ENCODE results near the gene IFITM10.
"Not testable (repeated sequence)": the region's sequence is repeated elsewhere in the genome, so short reads cannot be mapped to it uniquely, and the experiment has no call there.

The IFITM10 gene

DNA sequence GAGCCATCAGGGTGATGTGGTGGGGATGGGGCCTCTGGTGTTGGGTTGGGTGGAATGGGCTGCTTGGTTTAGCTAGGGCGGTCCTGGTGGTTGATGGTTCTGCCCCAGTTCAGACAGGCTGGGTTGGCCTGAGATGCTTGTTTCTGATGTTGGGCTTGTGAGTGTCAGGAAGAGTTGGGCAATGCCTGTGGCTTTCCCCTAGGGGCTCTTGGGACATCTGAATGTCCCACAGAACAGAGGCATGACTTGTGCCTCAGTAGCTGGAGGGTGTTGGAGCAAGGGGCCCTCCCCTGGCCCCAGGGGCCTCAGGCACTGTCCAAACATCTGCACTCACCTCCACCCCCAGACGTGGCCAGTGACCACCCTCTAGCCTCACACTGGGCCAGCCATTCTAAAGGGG lies 27.3 kb upstream of the IFITM10 start:
- DNase-seq: peak; percentile 77 to 81

DNA sequence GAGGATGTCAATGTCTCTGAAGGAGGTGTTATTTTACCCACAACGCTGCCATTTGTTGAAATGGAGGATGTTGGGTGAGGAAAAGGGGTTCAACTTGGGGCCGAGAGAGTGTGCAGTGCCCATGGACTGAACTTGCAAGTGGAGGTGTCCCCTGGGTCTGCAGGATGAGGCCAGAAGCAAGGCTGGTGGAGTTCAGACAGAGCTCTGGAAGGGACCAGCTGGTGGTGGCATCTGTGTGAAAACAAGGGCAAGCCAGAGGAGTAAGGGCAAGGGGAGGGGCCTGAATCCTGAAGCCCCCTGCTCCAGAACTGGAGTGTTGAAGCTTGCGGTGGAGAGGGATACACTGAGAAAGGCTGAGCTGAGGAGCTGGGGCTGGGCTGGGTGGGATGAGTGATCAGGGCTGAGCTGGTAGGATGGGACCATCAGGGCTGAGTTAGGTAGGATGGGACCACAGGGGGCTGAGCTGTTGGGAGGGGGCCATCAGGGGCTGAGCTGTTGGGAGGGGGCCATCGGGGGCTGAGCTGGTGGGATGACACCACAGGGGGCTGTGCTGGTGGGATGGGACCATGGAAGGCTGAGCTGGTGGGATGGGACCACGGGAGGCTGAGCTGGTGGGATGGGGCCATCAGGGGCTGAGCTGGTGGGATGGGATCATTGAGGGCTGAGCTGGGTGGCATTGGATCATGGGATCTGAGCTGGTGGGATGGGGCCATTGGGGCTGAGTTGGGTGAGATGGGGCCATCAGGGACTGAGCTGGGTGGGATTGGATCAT lies 26.7 kb upstream of the IFITM10 start:
- no peak for DNase-seq

DNA sequence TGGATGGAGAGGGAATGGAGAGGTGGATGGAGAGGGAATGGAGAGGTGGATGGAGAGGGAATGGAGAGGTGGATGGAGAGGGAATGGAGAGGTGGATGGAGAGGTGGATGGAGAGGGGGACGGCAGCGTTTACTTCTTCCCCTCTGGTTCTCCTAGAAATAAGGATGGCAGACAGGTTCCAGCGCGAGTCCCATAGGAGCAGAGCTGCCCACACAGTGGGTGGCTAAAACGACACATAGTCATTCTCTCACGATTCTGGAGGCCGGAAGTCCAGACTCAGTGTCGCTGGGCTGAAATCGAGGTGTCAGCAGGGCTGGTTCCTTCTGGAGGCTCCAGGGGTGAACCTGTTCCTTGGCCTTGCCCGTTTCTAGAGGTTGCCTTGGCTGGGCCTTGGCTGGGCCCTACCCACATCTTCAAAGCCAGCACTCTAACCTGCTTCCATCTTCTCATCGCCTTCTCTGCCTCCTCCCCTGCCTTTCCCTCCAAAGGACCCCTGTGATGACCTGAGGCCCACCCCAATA lies 26.0 kb upstream of the IFITM10 start:
- no peak for DNase-seq

DNA sequence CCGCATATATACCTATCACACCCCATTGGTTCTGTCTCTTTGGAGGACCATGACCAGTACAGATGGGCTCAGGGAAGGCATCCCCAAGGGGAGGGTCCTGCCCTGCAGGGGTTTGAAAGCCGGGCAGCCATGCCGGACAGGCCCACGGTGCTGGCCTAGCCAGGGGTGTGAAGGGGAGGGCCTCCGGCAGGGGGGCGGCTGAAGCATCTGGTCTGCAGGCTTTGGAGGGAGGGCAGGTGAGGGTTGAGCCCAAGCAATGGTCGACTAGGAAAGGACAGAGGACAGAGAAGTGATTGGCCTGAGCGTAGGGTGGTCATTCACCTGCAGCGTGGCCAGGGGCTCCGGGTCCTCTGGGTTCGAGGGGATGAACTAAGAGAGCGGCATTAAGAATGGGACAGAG lies 24.5 kb upstream of the IFITM10 start:
- no peak for DNase-seq

DNA sequence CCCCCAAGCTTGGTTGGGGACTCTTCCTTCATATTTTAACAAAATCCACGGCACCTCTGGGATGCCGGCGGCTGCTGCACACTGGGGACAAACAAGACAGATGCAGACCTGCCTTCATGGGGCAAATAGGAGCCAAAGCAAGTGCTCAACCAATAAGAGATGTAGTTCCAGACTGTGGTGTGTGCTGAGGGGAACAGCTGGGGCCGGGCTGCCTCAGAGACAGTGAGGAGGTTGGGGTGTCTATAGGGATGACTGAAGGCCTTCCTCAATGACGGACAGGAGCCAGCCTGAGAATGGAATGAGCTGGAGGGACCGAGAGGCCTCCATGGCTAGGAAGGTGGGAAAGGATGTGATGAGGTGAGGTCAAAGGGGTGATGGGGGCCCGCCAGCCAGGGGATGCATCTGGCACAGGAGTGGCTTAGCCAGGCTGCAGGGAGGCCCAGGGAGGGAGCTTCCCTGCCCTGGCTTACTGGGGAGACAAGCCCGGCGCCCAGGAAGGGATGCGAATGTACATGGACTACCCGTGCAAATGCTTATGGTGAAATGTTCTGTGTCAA lies 23.7 kb upstream of the IFITM10 start:
- DNase-seq: no peak

DNA sequence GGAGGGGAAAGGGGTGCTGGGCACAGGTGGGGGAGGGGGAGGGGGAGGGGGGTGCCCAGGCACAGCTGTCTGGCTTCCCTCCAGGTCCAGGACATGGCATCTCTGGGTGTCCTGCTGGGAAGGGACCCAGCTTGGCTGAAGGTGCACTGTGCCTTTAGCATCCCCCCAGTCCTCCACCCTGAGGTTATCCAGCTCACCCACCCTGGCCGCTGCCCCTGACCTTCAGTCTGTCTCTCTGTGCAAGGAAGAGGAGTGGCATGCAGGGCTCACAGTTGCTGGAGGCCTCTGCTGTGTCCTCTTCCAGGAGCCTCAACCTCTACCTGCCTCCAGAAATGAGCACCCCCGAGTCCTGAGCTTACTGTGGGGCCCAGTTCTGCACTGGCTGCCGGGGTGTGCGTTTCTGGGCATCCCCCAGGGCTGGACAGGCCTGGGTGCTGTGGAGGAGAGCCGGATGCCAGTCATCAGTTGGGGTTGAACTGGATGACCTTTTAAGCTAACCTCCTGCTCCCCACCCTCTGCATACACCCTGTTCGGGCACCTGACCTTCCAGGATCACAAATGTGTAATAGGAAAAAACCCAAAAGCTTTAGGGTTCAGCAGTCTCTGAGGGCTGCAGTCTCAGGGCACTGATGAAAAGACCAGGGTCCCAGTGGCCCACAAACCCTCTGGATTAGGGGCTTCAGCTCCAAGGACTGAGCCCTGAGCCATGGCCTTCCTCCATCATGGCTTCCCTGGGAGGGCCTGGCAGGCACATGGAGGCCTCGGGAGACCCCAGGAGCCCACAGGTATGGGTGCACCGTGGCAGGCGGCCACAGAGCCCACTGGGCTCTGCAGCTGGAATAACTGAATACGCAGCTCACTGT lies 23.0 kb upstream of the IFITM10 start:
- no peak for DNase-seq

DNA sequence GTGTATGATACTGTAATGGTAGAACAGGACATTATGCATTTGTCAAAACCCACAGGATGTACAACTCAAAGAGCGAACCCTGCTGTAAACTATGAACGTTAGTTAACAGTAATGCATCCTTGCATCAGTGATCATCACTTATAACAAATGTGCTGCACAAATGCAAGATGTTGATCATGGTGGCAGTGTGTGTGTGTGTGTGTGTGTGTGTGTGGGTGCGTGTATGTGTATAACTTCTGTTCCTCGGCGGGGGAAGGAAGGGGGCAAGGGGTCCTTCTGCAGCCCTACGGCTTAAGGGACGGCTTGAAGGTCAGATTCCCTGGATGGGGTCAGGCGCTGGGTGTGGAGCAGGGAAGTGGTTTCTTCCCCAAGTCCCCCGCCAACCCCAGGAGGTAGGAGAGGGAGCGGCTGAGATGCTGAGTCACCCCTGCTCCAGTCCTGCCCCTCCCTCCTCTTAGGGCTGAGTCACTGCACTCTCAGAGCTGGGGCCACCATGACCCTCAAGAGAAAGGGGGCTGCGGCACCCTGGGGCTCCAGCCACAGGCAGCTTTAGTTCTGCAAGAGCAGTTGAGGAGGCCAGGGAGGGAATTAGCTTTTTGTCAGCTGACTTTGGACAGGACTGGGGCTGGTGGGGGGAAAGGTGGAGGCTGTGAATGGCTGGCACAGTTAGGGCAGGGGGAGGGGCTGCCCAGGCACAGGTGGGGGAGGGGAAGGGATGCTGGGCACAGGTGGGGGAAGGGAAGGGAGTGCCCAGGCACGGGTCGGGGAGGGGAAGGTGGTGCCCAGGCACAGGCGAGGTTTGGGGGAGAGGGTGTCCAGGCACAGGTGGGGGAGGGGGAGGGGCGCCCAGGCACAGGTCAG lies 22.1 kb upstream of the IFITM10 start:
- DNase-seq: peak; percentile 82 to 85

- DNase-seq: peak; percentile 77 to 82
These were observed 21.3 kb upstream of the IFITM10 start for GRCh38 chr11:1771700-1772099.

DNA sequence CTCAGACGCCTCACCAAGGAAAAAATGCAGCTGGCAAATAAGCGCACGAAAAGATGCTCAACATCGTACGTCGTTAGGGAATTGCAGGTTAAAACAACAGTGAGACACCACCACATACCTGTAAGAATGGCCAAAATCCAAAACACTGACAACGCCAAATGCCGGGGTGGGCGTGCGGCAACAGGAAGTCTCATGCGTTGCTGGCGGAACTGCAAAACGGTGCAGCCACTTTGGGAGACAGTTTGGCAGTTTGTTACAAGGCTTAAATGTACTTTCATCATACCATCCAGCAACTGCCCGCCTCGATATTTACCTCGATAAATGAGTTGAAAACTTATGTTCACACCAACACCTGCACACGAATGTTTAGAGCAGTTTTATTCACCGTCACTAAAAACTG lies 20.9 kb upstream of the IFITM10 start:
- DNase-seq: no peak

GRCh38 chr11:1770528-1770927 lies 20.1 kb upstream of the IFITM10 start:
- peak; percentile 82 to 83 for DNase-seq

DNA sequence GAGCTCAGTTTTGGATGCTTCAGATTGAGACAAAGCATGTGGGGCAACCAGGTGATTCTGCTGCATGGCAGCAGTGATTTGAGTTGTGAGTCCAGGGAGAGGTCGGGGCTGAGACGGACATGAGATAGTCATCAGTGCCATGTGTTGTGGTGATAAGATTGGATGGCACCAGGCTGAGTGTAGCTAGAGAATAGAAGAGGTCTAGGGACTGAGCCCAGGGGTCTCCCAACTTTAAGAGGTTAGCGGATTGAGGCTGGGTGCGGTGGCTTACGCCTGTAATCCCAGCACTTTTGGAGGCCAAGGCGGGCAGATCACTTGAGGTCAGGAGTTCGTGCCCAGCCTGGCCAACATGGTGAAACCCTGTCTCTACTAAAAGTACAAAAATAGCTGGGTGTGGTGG lies 19.7 kb upstream of the IFITM10 start:
- no peak for DNase-seq

- DNase-seq: not testable (repeated sequence)
These were observed 19.0 kb upstream of the IFITM10 start for GRCh38 chr11:1769304-1769936.

GRCh38 chr11:1768141-1768469 lies 17.7 kb upstream of the IFITM10 start:
- no peak for DNase-seq

DNA sequence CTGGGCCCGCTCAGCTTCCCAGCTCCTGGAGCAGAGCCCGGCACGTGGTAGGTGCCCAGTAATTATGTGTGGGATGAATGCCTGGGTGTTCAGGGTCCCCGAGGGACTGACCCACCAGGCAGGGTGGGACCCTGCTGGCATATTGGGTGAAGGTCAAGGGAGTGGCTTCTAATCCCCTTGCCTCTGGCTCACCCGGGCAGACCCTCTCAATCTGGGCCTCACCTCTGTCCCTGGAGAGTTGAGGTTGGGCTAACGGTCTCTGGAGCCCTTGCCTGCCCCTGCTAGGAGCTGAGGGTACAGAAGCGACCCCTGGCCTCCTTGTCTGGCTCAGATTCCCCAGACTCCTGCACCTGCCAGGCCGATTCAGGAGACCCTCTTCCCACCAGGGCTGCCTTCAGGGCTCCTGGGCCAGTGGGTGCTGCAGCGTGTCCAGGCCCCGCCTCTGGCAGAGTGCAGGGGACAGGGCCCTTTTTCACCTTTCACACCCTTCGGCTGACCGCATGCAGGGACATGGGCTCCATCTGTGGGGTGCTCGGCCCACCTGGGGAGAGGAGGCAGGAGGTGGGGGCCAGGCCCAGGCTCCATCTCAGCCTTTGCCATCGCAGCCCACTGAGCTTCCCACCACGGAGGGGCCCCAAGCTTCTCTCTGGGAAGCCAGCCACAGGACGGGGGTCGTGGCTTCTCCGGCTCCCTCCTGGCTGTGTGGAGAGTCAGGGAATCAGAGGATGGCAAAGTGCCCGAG lies 17.2 kb upstream of the IFITM10 start:
- no peak for DNase-seq

GRCh38 chr11:1766719-1767398 lies 16.5 kb upstream of the IFITM10 start:
- no peak for DNase-seq

- DNase-seq: no peak
These were observed 15.7 kb upstream of the IFITM10 start for GRCh38 chr11:1765871-1766718.

DNA sequence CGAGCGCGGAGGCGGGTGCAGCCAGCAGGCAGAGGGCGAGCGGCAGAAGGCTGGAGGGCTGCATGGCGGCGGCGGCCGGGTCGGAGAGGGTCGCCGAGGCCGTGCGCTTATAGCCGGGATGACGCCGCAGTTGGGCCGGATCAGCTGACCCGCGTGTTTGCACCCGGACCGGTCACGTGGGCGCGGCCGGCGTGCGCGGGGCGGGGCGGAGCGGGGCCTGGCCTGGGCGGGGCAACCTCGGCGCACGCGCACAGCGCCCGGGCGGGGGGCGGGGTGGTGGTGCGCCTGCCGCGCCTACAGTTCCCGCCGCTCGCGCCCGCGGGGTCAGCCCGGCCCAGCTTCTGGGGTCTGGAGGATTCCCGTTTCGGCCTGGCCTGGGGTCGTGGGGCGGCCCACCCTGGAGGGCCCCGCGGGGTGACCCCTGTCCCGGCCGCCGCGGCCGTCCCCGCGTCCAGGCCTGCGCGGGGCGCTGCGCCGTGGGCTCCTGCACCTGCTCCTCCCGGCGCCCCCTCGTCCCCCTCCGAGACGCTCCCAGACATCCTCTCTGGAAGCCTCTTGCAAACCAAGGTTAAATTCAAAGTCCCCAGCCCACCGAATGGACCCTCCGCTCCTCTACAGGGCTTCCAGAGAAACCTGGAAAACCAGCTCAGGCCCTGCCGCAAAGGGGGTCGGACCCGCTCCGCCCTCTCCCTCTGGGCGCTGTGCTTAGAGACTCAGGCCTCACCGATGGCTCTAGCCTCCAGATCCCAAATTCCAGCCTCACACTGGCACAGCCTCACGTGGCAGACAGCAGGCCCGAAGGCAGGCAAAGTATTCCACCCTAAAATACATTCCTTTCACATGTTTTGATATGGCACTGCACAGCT lies 13.6 kb upstream of the IFITM10 start, which contains the start of gene CTSD:
Gene CTSD (minus strand): TSS at position 132 of the 866 bp plus-strand sequence. CDS start 68 bp downstream, at position 64.
- peak; percentile 58 to 59 for DNase-seq

- no peak for DNase-seq
These were observed 13.0 kb upstream of the IFITM10 start for GRCh38 chr11:1763336-1763795.
